K562 (cell line): Measurements from ENCODE around the gene TMEM245. TPM values are rescaled to one million over a fixed set of nuclear protein-coding genes. Genes with fewer than 3 reads are reported as not detected.

Source experiments
- BCL6 ChIP-seq: fragments of 250-450 bp; sonication (Bioruptor Pico); IDR thresholded peaks from 2 replicates; pipeline ENCODE4 v1.4.0; 2020
- CC2D1A ChIP-seq: fragments of 450-650 bp; IDR thresholded peaks from 2 replicates; pipeline ENCODE4 v1.6.1; 2017; ENCODE audit warnings: mild to moderate bottlenecking
- CHAMP1 ChIP-seq: fragments of 450-650 bp; IDR thresholded peaks from 2 replicates; pipeline ENCODE4 v1.6.1; 2016; ENCODE audit warnings: mild to moderate bottlenecking
- MTA1 ChIP-seq: fragments of 450-650 bp; IDR thresholded peaks from 2 replicates; pipeline ENCODE4 v1.6.1; 2017; ENCODE audit warnings: borderline replicate concordance
- OTX1 ChIP-seq: fragments of 450-650 bp; formaldehyde crosslinking; IDR thresholded peaks from 2 replicates; pipeline ENCODE4 v1.4.0; 2022; ENCODE audit warnings: mild to moderate bottlenecking
- RCOR1 ChIP-seq, 2 experiments: IDR thresholded peaks; 2 replicates each; pipeline ENCODE4 v1.6.1; 2012; ENCODE audit warnings: low read depth in 2 of 2, low read length in 2 of 2, borderline replicate concordance in 1 of 2, improper control_type of control experiment in 1 of 2
- TCF3 ChIP-seq: sonication (generic); formaldehyde crosslinking; IDR thresholded peaks from 2 replicates; pipeline ENCODE4 v1.4.0; 2020; ENCODE audit warnings: mild to moderate bottlenecking, missing genetic modification reagents
- ZBTB17 ChIP-seq: fragments of 450-650 bp; formaldehyde crosslinking; IDR thresholded peaks from 2 replicates; pipeline ENCODE4 v1.4.0; 2020; ENCODE audit warnings: mild to moderate bottlenecking
- ZNF217 ChIP-seq: sonication (generic); formaldehyde crosslinking; IDR thresholded peaks from 2 replicates; pipeline ENCODE4 v1.8.0; 2022; ENCODE audit warnings: mild to moderate bottlenecking, missing genetic modification reagents
- ZNF23 ChIP-seq: fragments of 250-450 bp; sonication (Bioruptor Pico); IDR thresholded peaks from 2 replicates; pipeline ENCODE4 v1.4.0; 2020; ENCODE audit warnings: mild to moderate bottlenecking
- ZNF318 ChIP-seq, 2 experiments: fragments of 450-650 bp; IDR thresholded peaks; 2 replicates each; pipeline ENCODE4 v1.6.1; 2016; ENCODE audit warnings: mild to moderate bottlenecking in 2 of 2, borderline replicate concordance in 1 of 2, low read depth in 1 of 2, moderate library complexity in 1 of 2
- ZNF639 ChIP-seq, 2 experiments: fragments of 200-800 bp in 1 of 2; sonication (Bioruptor generic) in 1 of 2; sonication (generic) in 1 of 2; formaldehyde crosslinking in 1 of 2; IDR thresholded peaks in 1 of 2; conservative IDR thresholded peaks in 1 of 2; 2 replicates each; pipeline versions ENCODE4 v1.5.0 to v1.6.1; 2016 to 2020; ENCODE audit warnings: missing compliant biosample characterization in 1 of 2, missing genetic modification characterization in 1 of 2, missing genetic modification reagents in 1 of 2
- ZNF668 ChIP-seq: fragments of 250-450 bp; sonication (Bioruptor Pico); IDR thresholded peaks from 2 replicates; pipeline ENCODE4 v1.8.0; 2022; ENCODE audit warnings: mild to moderate bottlenecking, inconsistent platforms
- ZNF766 ChIP-seq: fragments of 200-800 bp; sonication (Bioruptor generic); conservative IDR thresholded peaks from 2 replicates; pipeline ENCODE4 v1.6.1; 2016; ENCODE audit warnings: missing genetic modification characterization, missing compliant biosample characterization
- polyA plus RNA-seq, 8 experiments: library from polyadenylated mRNA; depleted of rRNA in 4 of 8; stranded (reverse) in 5 of 8; unstranded in 3 of 8; fragments of >200 nt; fragmentation: Nextera tagmentation in 2 of 8; fragmentation: Illumina TruSeq in 1 of 8; extraction: Ambion mirVana in 2 of 8; extraction: Trizol in 1 of 8; gene quantifications; 2 replicates each; pipeline versions ENCODE4 v1.2.1 to v1.2.3, GENCODE V29; 2011 to 2014; ENCODE audit warnings: inconsistent platforms in 1 of 8, missing spikeins in 1 of 8
- total RNA-seq, 7 experiments: library from RNA; depleted of rRNA in 6 of 7; stranded (reverse); fragments of >200 nt in 6 of 7; fragmentation: Illumina TruSeq in 2 of 7; extraction: Trizol in 2 of 7; gene quantifications; 2 replicates each; pipeline versions ENCODE4 v1.2.1 to v1.2.3, GENCODE V29; 2011 to 2021; ENCODE audit warnings: low replicate concordance in 1 of 7

The TMEM245 gene
- total and polyA plus RNA-seq, 9 of the 15 experiments (the other 6 are each of a cell fraction or from before 2014, with no cell fraction given): 8.5 to 43.2 (median 24.3) TPM

GRCh38 chr9:109122726-109123621 is 3.2 kb upstream of the TMEM245 start (continued):
- TF ChIP-seq ZNF766 (CRISPR knock-in tag) (peak; percentile 60), ZNF668 (no peak), CC2D1A (0 out of 2 replicates have a peak, but pooled peaks have one; percentile 18), ZNF217 (no peak), BCL6 (CRISPR knock-in tag) (peak; percentile 11; the same call in 1 of the 2 replicates), OTX1 (peak; percentile 51; the same call in 1 of the 2 replicates), CHAMP1 (no peak), ZBTB17 (no peak), TCF3 (peak; percentile 73), ZNF23 (0 out of 2 replicates have a peak, but pooled peaks have one; percentile 20), RCOR1 (IDR thresholded peaks at IDR 0.05; ENCODE audit: borderline replicate concordance in 1 of 2, low read depth in 2 of 2, low read length in 2 of 2) (peak; percentile 27 to 97; a peak in 2 of 4 replicates), ZNF639 (CRISPR knock-in tag; conservative IDR thresholded peaks at IDR 0.05 in 1 of 2, IDR thresholded peaks at IDR 0.05 in 1 of 2) (peak in 1 of 2 experiments; percentile 25; a peak in 1 of 4 replicates), MTA1 (peak; percentile 78; the same call in 1 of the 2 replicates), ZNF318 (IDR thresholded peaks at IDR 0.05; ENCODE audit: borderline replicate concordance in 1 of 2, low read depth in 1 of 2) (peak in 1 of 2 experiments; percentile 77; a peak in 1 of 4 replicates)
